Parathyroid adenoma (tissue), 2 donors: ENCODE measurements around the gene GART.

Source experiments
- H2AFZ ChIP-seq: fragments of 300-600 bp; sonication (generic); one replicate; pipeline ENCODE4 v1.7.0; 2017; ENCODE audit warnings: antibody characterized with exemption, mild to moderate bottlenecking
- H3K27ac ChIP-seq: fragments of 300-600 bp; sonication (generic); one replicate; pipeline ENCODE4 v1.7.0; 2017
- H3K27me3 ChIP-seq: fragments of 300-600 bp; sonication (generic); one replicate; pipeline ENCODE4 v1.7.0; 2017; ENCODE audit warnings: low read length; ENCODE audit not compliant: control insufficient read depth, insufficient read depth
- H3K36me3 ChIP-seq: fragments of 300-600 bp; sonication (generic); one replicate; pipeline ENCODE4 v1.7.0; 2017; ENCODE audit warnings: low read length; ENCODE audit not compliant: control insufficient read depth, insufficient read depth
- H3K4me1 ChIP-seq: fragments of 300-600 bp; sonication (generic); one replicate; pipeline ENCODE4 v1.7.0; 2017; ENCODE audit warnings: control low read depth
- H3K4me2 ChIP-seq: fragments of 300-600 bp; sonication (generic); one replicate; pipeline ENCODE4 v1.7.0; 2017; ENCODE audit warnings: low read length
- H3K4me3 ChIP-seq: fragments of 300-600 bp; sonication (generic); one replicate; pipeline ENCODE4 v1.7.0; 2017; ENCODE audit warnings: low read depth, low read length
- H3K79me2 ChIP-seq: fragments of 300-600 bp; sonication (generic); one replicate; pipeline ENCODE4 v1.7.0; 2017; ENCODE audit warnings: control low read depth
- H3K9ac ChIP-seq: fragments of 300-600 bp; sonication (generic); one replicate; pipeline ENCODE4 v1.7.0; 2017; ENCODE audit warnings: mild to moderate bottlenecking
- H3K9me3 ChIP-seq: fragments of 300-600 bp; sonication (generic); one replicate; pipeline ENCODE4 v1.7.0; 2017; ENCODE audit warnings: low read length; ENCODE audit not compliant: control insufficient read depth
- TF ChIP-seq, protein P1 (sequence below): fragments of 300-600 bp; sonication (generic); IDR thresholded peaks from one replicate; pipeline ENCODE4 v1.7.0; 2017; ENCODE audit warnings: antibody characterized with exemption, mild to moderate bottlenecking
- donor health status: primary hyperparathyroidism.

GART gene

DNA sequence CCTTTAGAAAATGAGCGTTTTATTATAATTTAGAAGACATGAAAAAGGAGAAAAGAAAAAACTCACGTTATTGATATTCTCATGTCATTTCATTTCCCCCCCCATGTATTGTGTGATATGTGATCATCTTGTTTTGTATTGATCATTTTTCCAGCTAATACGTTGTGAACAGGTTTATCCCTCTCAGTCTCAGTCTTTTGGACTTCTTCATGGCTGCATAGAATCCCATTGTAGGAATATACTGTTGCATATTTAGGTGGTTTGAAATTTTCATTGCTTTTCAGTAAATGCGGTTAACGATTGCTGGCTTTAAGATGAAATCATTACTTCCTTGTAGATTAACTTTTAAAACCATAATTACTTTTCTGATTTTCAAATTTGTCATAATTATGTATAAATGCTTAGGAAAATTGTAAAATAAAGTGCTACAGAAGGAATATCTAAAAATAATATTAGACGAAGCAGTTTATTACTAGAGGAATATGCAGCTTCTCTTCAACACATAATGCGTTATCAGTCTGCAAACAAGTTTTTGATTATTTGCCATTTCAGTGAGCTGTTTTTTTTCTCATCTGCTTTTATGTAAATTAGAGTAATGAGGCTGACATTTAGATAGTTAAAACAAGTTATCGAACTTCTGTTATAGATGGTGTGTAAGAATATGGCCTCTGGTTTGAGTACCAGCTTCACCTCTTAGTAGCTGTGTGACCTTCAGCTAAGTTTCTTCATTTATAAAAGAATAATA is 2.7 kb upstream of the GART start:
- Histone ChIP-seq H3K27me3 (no peaks in the 10 kb centered on the region), H3K4me3 (peak overlapping the region; percentile 88), H2AFZ (no peak overlapping the region), H3K9me3 (no peaks in the 10 kb centered on the region), H3K79me2 (peaks cover 13% of the 10 kb centered on the region), H3K4me1 (no peaks in the 10 kb centered on the region), H3K27ac (no peak overlapping the region), H3K4me2 (peak overlapping the region; percentile 77), H3K9ac (no peak overlapping the region), H3K36me3 (peaks cover 3% of the 10 kb centered on the region)
- TF ChIP-seq, protein P1, sequence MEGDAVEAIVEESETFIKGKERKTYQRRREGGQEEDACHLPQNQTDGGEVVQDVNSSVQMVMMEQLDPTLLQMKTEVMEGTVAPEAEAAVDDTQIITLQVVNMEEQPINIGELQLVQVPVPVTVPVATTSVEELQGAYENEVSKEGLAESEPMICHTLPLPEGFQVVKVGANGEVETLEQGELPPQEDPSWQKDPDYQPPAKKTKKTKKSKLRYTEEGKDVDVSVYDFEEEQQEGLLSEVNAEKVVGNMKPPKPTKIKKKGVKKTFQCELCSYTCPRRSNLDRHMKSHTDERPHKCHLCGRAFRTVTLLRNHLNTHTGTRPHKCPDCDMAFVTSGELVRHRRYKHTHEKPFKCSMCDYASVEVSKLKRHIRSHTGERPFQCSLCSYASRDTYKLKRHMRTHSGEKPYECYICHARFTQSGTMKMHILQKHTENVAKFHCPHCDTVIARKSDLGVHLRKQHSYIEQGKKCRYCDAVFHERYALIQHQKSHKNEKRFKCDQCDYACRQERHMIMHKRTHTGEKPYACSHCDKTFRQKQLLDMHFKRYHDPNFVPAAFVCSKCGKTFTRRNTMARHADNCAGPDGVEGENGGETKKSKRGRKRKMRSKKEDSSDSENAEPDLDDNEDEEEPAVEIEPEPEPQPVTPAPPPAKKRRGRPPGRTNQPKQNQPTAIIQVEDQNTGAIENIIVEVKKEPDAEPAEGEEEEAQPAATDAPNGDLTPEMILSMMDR = no peak

DNA sequence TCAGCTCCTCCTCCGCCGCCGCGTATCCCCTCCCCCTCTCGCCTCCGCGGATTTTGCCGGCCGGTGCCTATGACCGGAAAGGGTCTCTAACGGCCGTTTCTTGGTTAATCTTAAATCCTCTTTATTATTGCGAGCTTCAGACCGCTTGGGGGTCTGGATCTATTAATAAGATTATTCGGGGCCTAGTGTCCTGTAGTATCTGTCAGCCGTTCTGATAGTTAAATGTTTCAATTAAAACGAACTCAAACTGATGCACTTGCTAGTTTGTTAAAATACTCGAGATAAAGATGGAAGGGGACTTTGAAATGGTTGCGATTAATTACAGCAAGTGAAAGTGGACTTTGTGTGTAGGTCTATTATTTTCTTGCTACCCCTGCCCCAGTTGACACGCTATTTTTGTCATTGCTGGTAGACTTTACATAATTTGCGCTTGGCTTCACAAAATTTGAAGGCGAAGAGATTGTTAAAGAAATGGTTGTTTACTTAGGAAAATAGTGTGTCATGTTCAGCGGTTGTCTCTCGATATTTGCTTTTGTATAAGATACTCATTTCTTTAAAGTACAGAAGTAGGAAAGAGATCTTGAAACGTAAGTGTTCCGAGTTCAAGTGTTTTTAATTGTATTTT is 1.7 kb upstream of the GART start:
- TF ChIP-seq, protein P1 = no peak
- Histone ChIP-seq H2AFZ (peak overlapping the region; percentile 88), H3K4me3 (peak overlapping the region; percentile 88), H3K9ac (peak overlapping the region; percentile 93), H3K4me2 (peak overlapping the region; percentile 77), H3K9me3 (no peaks in the 10 kb centered on the region), H3K27ac (peak overlapping the region; percentile 100), H3K4me1 (no peaks in the 10 kb centered on the region), H3K27me3 (no peaks in the 10 kb centered on the region), H3K79me2 (peaks cover 13% of the 10 kb centered on the region), H3K36me3 (peaks cover 3% of the 10 kb centered on the region)

DNA sequence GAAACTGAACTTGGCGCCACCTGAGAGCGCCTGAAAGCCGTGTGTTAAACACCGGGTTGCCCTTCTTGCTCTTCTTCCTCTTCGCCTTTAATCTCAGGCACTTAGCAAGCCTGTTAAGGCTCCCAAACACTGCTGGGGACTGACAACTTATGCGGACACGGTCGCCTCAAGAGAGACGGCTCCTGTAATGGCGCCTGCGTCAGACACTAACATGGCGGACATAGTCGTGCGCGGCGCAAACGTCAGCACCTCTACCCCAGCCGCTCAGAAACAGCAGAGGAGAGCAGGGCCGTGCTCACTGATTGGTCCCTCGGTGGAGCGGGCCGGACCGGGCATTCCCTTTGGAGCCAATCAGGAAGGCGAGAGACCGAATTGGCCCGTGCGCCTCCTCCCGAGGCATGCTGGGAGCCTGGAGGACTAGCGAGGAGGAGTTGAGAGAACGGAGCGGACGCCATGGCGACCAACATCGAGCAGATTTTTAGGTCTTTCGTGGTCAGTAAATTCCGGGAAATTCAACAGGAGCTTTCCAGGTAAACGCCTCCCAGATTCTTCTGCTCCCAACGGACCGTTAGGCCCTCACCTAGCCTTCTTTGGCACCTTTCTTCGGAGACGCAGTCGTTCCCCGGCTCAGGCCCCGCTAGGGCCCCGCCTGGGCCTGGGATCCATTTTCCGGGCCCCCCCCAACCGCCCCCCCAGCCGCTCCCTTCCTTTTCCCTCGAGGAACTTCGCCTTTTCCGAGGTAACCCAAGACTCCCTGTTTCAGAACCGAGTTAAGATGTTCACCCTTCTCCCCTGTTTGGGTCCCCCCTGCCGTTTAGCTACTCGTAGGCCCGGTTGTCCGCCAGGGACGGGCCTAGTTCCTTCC is 955 bp upstream of the GART start, which contains the start of gene SON:
TSS of gene SON (plus strand) at position 399 of the 865 bp plus-strand sequence. CDS start at position 454, 55 bp downstream.
- Histone ChIP-seq H2AFZ (peak within 1 kb of the TSS; percentile 88), H3K9ac (peak within 1 kb of the TSS; percentile 93), H3K36me3 (no peaks in the 10 kb centered on the region), H3K9me3 (no peaks in the 10 kb centered on the region), H3K27ac (peak within 1 kb of the TSS; percentile 100), H3K4me1 (no peaks in the 10 kb centered on the region), H3K27me3 (no peaks in the 10 kb centered on the region), H3K4me2 (peak within 1 kb of the TSS; percentile 85), H3K79me2 (peaks cover 13% of the 10 kb centered on the region), H3K4me3 (peak within 1 kb of the TSS; percentile 88)
- TF ChIP-seq, protein P1 = no peak

DNA sequence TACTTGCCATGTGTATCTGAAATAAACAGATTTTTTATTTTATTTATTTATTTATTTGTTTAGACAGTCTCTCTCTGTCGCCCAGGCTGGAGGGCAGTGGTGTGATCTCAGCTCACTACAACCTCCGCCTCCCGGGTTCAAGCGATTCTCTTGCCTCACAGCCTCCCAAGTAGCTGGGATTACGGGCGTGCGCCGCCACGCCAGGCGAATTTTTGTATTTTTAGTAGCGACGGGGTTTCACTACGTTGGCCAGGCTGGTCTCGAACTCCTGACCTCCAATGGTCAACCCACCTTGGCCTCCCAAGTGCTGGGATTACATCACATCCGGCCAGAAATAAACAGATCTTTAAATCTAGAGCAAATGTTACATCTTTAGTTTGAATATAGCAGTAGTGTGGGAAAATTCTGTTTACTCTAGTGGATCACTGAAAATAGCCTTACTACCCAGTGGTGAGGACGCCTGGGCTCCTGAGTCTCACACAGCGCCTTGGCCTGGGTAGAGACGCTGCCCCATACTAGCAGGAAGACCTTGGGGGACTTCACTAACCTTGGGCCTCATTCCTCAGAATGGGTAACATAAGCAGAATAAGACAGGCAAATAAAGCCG is 709 bp downstream of the GART start:
- H3K4me3 ChIP-seq = peak overlapping the region; percentile 88
- H3K27me3 ChIP-seq = no peaks in the 10 kb centered on the region
- H3K9ac ChIP-seq = no peak overlapping the region
- no peaks in the 10 kb centered on the region for H3K9me3 ChIP-seq
- H3K27ac ChIP-seq = peak overlapping the region; percentile 100
- H3K79me2 ChIP-seq = peaks cover 11% of the 10 kb centered on the region
- H2AFZ ChIP-seq = peak overlapping the region; percentile 88
- TF ChIP-seq, protein P1 = no peak
- no peaks in the 10 kb centered on the region for H3K4me1 ChIP-seq
- H3K36me3 ChIP-seq = no peaks in the 10 kb centered on the region
- H3K4me2 ChIP-seq = peak overlapping the region; percentile 85
